M059J (cell line): ENCODE data around the gene MYO15A. TPM values are rescaled to one million over a fixed set of nuclear protein-coding genes. Genes with fewer than 3 reads are reported as not detected.
A peak's percentile ranks its signal among the peaks of the same experiment; 100 is the strongest.

Experiments used
- DNase-seq: peaks from one replicate; pipeline ENCODE4 v3.0.0-alpha.2; 2012; ENCODE audit warnings: low read depth
- total RNA-seq: library from RNA; depleted of rRNA; stranded (reverse); fragments of >200 nt; shearing (Covaris generic); gene quantifications from 2 replicates; pipeline ENCODE4 v1.2.3, GENCODE V29; 2014; rRNA removed

Gene MYO15A
- total RNA-seq, 1 experiment from 2014 or later = not detected

DNA sequence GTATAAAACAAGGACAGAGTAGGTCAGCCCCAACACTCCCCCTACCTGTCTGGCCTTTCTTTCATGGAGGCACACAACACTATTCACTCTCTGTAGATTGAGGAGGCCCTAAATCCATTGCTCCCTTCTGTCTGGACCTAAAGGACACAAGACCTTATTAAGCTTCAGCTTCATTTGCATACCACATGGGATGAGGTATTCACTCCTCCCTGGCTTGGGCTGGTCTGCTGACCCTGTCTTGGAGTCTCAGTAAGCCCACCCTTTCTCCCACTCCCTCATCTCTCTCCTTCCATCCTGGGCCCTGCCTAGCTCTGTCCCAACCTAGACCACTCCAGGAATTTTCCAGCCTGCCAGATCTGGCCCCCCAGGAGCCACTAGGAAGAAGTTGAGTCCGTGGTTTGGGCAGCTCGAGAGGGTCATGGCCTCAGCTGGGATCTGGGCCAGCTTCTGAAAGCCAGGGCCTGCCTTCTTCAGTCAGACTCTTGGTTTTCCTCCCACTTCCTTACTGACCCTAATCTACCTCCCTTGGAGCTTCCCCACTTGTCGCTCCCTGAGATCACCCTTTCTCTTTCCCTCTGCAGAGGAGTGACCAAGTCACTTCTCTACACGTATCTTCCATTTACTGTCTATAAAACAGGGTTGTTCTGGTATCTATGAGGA, 110.3 kb downstream of the MYO15A start:
- peak; percentile 58 for DNase-seq

DNA sequence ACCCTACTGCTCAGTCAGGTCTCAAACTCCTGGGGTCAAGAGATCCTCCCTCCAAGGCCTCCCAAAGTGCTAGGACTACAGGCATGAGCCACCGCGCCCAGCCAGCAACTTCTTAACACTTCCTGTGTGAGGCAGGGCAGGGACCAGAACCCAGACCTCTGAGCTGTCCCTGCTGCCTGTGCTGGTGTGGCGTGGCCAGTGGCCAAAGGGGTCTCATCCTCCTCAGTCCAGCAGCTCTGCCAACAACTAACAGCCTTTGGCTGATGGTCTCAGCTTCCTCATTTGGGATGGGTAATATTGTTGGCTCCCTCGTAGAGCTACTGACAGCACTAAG, 115.5 kb downstream of the MYO15A start:
- DNase-seq = no peak

DNA sequence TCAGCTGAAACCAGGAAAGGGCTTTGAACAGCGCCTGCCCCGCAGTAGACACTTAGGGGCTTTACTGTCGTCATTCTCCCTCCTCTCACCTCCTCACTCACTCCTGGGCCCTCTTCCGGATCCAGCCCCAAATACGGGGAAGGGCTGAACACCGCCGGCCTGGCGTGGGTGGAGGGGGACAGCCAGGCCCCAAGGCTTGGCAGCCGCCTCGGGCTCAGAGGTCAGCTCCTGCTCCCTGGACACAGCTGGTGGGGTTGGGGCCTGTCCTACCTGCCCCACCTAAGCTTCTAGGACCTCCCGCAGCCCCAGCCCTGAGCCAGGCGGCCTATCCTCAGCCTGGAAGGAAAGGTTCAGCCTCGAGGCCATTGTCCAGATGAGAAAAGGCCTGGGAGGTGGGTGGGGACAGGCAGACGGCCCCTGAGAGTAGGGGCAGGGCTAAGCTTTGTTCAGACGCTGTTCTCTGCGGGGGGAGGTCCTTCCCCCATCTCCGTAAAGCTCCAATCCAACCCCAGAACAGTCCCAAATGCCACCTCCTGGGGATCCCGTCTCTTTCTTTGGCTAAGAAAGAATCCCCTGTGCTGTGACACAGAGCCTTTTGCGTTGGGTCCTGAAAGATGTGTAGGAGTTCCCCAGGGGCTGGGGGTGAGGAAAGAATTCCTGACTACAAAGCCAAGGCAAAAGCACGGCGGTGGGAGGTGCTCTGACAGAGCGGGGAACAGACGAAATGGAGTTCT, 116.0 kb downstream of the MYO15A start:
- DNase-seq = no peak

DNA sequence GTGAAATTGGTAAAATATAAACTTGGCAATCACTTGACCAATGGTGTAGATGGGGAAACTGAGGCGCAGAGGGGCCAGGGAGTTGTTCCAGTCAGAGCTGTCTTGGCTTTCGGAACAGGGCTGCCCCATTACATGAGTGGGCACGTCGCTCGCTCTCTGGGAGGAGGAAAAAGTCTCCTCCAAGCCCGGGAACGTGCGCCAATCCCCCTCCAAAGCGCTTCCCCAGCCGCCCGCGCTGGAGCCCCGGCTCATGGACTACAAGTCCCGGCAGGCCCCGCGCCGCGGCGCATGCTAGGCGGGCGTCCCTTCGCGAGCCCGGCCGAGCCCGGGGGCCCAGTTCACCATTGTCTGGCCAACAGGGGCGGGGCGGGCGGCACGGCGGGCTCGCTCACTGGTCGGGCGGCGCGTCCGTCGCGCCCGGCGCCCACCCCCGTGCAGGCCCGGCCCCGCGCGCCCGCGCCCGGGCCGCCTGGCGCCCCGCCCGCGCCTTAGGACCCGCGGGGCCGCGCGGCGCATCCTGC, 116.6 kb downstream of the MYO15A start, which contains the start of gene LLGL1:
Gene LLGL1 (plus strand): TSS at position 515 of the 521 bp plus-strand sequence. CDS start 48 bp downstream, outside the sequence.
- peak; percentile 92 for DNase-seq

DNA sequence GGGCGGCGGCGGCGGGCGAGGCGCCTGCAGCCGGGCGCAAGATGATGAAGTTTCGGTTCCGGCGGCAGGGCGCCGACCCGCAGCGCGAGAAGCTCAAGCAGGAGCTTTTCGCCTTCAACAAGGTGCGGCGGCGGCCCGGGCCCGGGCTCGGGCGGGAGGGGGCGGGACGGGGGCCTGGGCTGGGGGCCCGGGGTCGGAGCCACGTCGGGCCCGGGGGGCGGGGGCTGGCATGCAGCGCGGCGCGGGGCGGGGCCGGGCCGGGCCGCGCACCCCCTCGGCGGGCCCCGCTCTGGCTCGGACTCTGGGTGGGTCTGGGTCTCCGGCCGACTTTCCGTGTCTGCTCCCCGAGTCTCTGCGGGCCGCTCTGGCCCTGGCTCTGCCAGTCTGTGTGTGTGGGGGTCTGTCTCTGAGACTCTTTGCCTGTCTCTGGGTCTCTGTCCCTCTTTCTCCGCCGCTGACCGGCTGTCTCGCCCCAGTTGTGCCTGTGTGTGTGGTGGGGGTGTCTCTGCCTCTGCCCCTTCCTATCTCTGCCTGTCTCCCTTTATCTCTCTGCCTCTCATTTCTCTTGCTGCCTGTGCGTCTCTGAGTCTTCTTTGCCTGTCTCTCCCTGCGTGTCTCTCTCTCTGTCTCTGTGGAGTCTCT, 117.2 kb downstream of the MYO15A start:
- no peak for DNase-seq

DNA sequence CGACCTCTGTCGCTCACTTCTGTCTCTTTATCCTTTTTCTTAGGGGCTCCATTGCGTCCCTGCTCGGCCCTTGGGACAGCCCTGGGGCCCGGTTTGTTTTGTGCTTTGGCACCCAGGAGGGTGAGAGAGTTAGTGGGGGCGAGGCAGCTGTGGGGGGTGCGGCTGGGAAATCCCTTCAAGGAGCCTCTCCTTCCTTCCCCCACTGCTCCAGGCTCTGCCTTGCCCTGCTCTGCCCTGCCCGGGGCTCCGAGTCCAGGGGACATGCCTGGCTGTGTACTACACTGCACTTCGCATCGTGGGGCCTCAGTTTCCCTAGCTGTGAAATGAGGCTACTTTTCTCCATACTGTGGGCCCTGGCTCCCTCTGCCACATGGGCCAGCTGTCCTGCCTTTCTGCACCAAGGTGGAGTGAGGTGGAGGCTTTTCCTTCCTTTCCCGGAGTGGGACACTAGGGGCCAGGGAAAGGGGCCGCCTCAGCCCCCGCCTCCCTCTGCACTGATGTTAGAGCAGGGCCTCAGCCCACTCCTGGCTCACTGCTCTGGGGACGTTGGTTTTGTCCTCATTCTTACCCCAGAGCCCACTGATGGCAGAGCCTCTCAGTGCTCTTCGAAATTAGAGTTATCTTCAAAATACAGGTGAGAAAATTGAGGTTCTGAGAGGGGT, 117.9 kb downstream of the MYO15A start:
- no peak for DNase-seq

DNA sequence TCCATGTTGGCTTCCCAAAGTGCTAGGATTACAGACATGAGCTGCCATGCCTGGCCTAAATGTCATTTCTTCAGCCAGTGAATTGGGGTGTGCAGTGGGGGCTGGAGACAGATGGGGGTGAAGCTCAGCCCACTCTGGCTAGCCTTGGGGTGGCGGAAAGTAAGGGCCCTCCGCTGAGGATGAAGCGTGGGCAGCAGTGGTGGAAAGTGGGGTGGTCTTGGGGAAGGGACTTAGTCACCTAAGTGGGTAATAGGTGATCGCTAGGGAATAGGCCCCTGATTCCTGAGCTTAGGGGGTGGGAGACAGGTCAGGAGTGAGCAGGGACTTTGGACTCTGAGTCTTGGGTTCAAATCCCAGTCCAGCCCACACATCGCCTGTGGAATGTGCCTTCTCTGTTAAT, 119.1 kb downstream of the MYO15A start:
- no peak for DNase-seq

DNA sequence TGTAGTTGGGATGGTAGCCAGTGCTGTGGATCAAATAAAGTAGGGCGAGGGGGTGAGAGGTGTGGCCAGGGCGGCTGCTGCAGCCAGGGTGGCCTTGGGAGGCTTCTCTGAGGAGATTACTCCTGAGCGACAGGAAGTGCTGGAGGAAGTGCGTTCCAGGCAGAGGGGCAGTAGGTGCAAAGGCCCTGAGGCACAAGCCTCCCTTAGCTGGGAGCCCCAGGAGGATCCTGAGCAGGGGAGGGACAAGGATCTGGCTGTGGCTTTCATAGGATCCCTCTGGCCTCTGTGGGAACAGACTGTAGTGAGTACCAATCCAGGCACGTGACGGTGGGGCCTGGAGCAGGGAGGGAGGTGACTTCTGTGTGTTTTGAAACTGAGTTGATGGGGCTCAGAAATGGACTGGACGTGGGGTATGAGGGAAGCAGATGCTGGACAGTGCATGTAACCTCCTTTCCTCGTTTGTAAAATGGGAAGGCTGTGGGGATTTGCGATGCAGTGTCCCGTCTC, 119.7 kb downstream of the MYO15A start:
- no peak for DNase-seq

DNA sequence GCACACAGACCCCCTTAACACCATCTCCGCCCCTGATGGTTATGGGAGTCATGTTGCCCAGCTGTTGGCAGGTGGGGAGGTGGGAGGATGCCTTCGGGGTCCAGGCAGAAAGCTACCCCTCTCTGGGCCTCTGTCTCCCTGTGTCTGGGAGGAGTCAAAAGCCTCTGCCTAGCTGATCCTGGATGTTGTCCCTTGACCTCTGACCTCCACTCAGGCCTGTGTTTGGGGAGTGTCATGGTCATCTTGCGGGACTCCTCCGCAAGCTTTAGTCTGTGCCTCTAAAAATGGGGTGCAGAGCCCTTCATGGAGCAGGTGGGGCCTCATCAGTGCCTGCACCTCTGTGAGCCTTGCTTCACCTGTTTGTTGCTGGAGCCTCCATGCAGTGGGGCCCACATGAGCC, 120.7 kb downstream of the MYO15A start:
- DNase-seq = no peak

Other genes starting within 250 kb of the MYO15A start
- gene TOM1L2, start 136.4 kb upstream of the MYO15A start, total RNA-seq = 27.7 and 38.3 TPM in 2 replicates
- 0.12 and 0.69 TPM in 2 replicates for gene DRC3, start 135.9 kb upstream of the MYO15A start, total RNA-seq
- 12.3 and 14.4 TPM in 2 replicates for gene ATPAF2, start 69.6 kb upstream of the MYO15A start, total RNA-seq
- 5.9 and 8.2 TPM in 2 replicates for gene GID4, start 69.3 kb upstream of the MYO15A start, total RNA-seq
- 40.6 and 41.3 TPM in 2 replicates for gene DRG2, start 20.8 kb upstream of the MYO15A start, total RNA-seq
- 94.3 and 141 TPM in 2 replicates for gene ALKBH5, start 75.1 kb downstream of the MYO15A start, total RNA-seq
- 24.3 and 38.0 TPM in 2 replicates for gene LLGL1, start 116.9 kb downstream of the MYO15A start, total RNA-seq
- gene FLII, start 150.0 kb downstream of the MYO15A start, total RNA-seq = 180 and 214 TPM in 2 replicates
- gene MIEF2, start 151.9 kb downstream of the MYO15A start, total RNA-seq = 13.3 and 26.4 TPM in 2 replicates
- gene TOP3A, start 206.2 kb downstream of the MYO15A start, total RNA-seq = 25.2 and 49.2 TPM in 2 replicates
- gene SMCR8, start 206.5 kb downstream of the MYO15A start, total RNA-seq = 9.8 and 14.7 TPM in 2 replicates